MM.1S (cell line): ENCODE measurements around the gene TSC2.

Experiments used
- CTCF ChIP-seq: fragments of 300-600 bp; sonication (generic); IDR thresholded peaks from 2 replicates; pipeline ENCODE4 v1.5.1; 2016; ENCODE audit warnings: antibody characterized with exemption, low read length, mixed read lengths
- EZH2phosphoT487 ChIP-seq: fragments of 300-600 bp; sonication (generic); IDR thresholded peaks from 2 replicates; pipeline ENCODE4 v1.6.1; 2018; ENCODE audit warnings: antibody characterized with exemption, low read length

- TF ChIP-seq CTCF, result no peak
- TF ChIP-seq EZH2phosphoT487, result no peak
Measured at GRCh38 chr16:2095918-2096582, 48.3 kb downstream of the TSC2 start.
